HCT116 (cell line): ENCODE results near the gene GNAI3.

ENCODE experiments used
- CEBPB ChIP-seq: IDR thresholded peaks from 2 replicates; pipeline ENCODE4 v1.6.1; 2012; ENCODE audit warnings: low read depth
- CTCF ChIP-seq, 3 experiments: fragments of 200-600 bp in 1 of 3; sonication (generic) in 1 of 3; IDR thresholded peaks in 2 of 3; conservative IDR thresholded peaks in 1 of 3; 2 replicates each; pipeline ENCODE4 v1.5.1; 2012 to 2017; ENCODE audit warnings: low read depth in 2 of 3, low read length in 2 of 3, antibody characterized with exemption in 1 of 3, borderline replicate concordance in 1 of 3, control low read depth in 1 of 3, mild to moderate bottlenecking in 1 of 3, mixed read lengths in 1 of 3, mixed run types in 1 of 3, moderate library complexity in 1 of 3; ENCODE audit not compliant: insufficient read depth in 1 of 3
- EZH2phosphoT487 ChIP-seq: fragments of 200-600 bp; IDR thresholded peaks from 2 replicates; pipeline ENCODE4 v1.6.1; 2018; ENCODE audit warnings: antibody characterized with exemption, borderline replicate concordance
- FOSL1 ChIP-seq: IDR thresholded peaks from 2 replicates; pipeline ENCODE4 v1.6.1; 2012; ENCODE audit warnings: low read depth
- POLR2A ChIP-seq: IDR thresholded peaks from 2 replicates; pipeline ENCODE4 v1.7.0; 2011; ENCODE audit warnings: borderline replicate concordance; ENCODE audit not compliant: insufficient read depth, insufficient read length; ENCODE audit errors: extremely low read depth
- REST ChIP-seq: IDR thresholded peaks from 2 replicates; pipeline ENCODE4 v1.6.1; 2012; ENCODE audit warnings: low read depth
- TCF7L2 ChIP-seq: IDR thresholded peaks from 2 replicates; pipeline ENCODE4 v1.7.0; 2011; ENCODE audit warnings: borderline replicate concordance, inconsistent platforms; ENCODE audit not compliant: insufficient read depth, insufficient read length; ENCODE audit errors: extremely low read depth
- YY1 ChIP-seq: IDR thresholded peaks from 2 replicates; pipeline ENCODE4 v1.6.1; 2011; ENCODE audit warnings: low read length, low read depth, moderate library complexity, mild to moderate bottlenecking; ENCODE audit not compliant: insufficient replicate concordance; ENCODE audit errors: extremely low read depth
- ZBTB33 ChIP-seq: IDR thresholded peaks from 2 replicates; pipeline ENCODE4 v1.6.1; 2011; ENCODE audit warnings: mild to moderate bottlenecking, low read length, moderate library complexity; ENCODE audit not compliant: insufficient replicate concordance; ENCODE audit errors: extremely low read depth
- ZNF274 ChIP-seq: fragments of 200-500 bp; sonication (Bioruptor generic); IDR thresholded peaks from 2 replicates; pipeline ENCODE4 v1.6.1; 2014; ENCODE audit warnings: mild to moderate bottlenecking, low read depth, low read length, inconsistent platforms

GRCh38 chr1:109521002-109521951, 27.1 kb upstream of the GNAI3 start:
- TF ChIP-seq CTCF (IDR thresholded peaks at IDR 0.05 in 2 of 3, conservative IDR thresholded peaks at IDR 0.05 in 1 of 3; ENCODE audit: borderline replicate concordance in 1 of 3, insufficient read depth in 1 of 3, low read depth in 2 of 3, low read length in 2 of 3) (no peak), ZNF274 (no peak), ZBTB33 (no peak), TCF7L2 (no peak), YY1 (no peak), REST (no peak), CEBPB (no peak), FOSL1 (no peak), EZH2phosphoT487 (no peak), POLR2A (no peak)
